HL-60 (cell line): ENCODE results near the gene IL11RA.

Experiments
- DNase-seq, 2 experiments: peaks; one replicate each; pipeline ENCODE4 v3.0.0-alpha.2; 2010 to 2020; ENCODE audit warnings: low read depth in 1 of 2, low spot score in 1 of 2
- H3K27ac ChIP-seq: fragments of 250-450 bp; sonication (Bioruptor Pico); replicated peaks from 2 replicates; pipeline ENCODE4 v1.5.1; 2020; ENCODE audit warnings: mild to moderate bottlenecking, moderate library complexity
- H3K27me3 ChIP-seq: fragments of 250-450 bp; sonication (Bioruptor Pico); 2 replicates; pipeline ENCODE4 v1.5.1; 2021; ENCODE audit warnings: mild to moderate bottlenecking, moderate library complexity; ENCODE audit not compliant: insufficient read depth, poor library complexity, severe bottlenecking
- H3K4me3 ChIP-seq: replicated peaks from 2 replicates; pipeline ENCODE4 v1.5.1; 2011; ENCODE audit warnings: mild to moderate bottlenecking, control low read depth, low read length; ENCODE audit not compliant: insufficient read depth
- GABPA ChIP-seq: IDR thresholded peaks from 2 replicates; pipeline ENCODE4 v1.6.1; 2012; ENCODE audit warnings: low read depth
- POLR2AphosphoS5 ChIP-seq: IDR thresholded peaks from 2 replicates; pipeline ENCODE4 v1.6.1; 2012; ENCODE audit warnings: low read depth
- SPI1 ChIP-seq: IDR thresholded peaks from 2 replicates; pipeline ENCODE4 v1.6.1; 2012; ENCODE audit warnings: low read depth, mild to moderate bottlenecking, borderline replicate concordance
- TF ChIP-seq, protein P1 (sequence below): IDR thresholded peaks from 2 replicates; pipeline ENCODE4 v1.6.1; 2012; ENCODE audit warnings: low read depth; ENCODE audit not compliant: insufficient replicate concordance
- TF ChIP-seq, protein P2 (sequence below): IDR thresholded peaks from one replicate; pipeline ENCODE4 v1.5.1; 2011; ENCODE audit warnings: low read length, control low read depth, inconsistent platforms; ENCODE audit not compliant: insufficient read depth

The IL11RA gene

GRCh38 chr9:34688329-34689115, 36.5 kb downstream of the IL11RA start:
- Histone ChIP-seq H3K27me3 (no peaks in the 10 kb centered on the region), H3K27ac (no peak overlapping the region)
- TF ChIP-seq, protein P1, sequence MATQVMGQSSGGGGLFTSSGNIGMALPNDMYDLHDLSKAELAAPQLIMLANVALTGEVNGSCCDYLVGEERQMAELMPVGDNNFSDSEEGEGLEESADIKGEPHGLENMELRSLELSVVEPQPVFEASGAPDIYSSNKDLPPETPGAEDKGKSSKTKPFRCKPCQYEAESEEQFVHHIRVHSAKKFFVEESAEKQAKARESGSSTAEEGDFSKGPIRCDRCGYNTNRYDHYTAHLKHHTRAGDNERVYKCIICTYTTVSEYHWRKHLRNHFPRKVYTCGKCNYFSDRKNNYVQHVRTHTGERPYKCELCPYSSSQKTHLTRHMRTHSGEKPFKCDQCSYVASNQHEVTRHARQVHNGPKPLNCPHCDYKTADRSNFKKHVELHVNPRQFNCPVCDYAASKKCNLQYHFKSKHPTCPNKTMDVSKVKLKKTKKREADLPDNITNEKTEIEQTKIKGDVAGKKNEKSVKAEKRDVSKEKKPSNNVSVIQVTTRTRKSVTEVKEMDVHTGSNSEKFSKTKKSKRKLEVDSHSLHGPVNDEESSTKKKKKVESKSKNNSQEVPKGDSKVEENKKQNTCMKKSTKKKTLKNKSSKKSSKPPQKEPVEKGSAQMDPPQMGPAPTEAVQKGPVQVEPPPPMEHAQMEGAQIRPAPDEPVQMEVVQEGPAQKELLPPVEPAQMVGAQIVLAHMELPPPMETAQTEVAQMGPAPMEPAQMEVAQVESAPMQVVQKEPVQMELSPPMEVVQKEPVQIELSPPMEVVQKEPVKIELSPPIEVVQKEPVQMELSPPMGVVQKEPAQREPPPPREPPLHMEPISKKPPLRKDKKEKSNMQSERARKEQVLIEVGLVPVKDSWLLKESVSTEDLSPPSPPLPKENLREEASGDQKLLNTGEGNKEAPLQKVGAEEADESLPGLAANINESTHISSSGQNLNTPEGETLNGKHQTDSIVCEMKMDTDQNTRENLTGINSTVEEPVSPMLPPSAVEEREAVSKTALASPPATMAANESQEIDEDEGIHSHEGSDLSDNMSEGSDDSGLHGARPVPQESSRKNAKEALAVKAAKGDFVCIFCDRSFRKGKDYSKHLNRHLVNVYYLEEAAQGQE = no peak
- TF ChIP-seq GABPA (no peak), SPI1 (no peak), POLR2AphosphoS5 (no peak)
- TF ChIP-seq, protein P2, sequence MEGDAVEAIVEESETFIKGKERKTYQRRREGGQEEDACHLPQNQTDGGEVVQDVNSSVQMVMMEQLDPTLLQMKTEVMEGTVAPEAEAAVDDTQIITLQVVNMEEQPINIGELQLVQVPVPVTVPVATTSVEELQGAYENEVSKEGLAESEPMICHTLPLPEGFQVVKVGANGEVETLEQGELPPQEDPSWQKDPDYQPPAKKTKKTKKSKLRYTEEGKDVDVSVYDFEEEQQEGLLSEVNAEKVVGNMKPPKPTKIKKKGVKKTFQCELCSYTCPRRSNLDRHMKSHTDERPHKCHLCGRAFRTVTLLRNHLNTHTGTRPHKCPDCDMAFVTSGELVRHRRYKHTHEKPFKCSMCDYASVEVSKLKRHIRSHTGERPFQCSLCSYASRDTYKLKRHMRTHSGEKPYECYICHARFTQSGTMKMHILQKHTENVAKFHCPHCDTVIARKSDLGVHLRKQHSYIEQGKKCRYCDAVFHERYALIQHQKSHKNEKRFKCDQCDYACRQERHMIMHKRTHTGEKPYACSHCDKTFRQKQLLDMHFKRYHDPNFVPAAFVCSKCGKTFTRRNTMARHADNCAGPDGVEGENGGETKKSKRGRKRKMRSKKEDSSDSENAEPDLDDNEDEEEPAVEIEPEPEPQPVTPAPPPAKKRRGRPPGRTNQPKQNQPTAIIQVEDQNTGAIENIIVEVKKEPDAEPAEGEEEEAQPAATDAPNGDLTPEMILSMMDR = no peak

DNA sequence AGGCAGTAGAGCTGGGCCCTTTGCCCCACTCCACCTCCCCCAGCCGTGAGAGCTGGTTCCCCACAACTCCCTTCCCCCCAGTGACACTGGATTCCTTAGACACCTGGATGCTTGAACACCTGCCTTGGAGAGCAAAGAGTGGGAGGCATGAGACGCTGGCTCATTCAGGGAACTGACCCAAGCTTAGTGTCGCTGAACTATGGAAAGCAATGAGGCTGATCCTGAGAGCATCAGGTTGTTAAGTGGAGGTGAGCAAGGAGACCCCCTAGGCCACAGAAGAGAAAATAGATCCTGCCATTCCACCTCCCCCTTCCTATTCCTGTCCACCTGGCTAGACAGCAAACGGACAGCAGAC, 37.1 kb downstream of the IL11RA start:
- no peak for TF ChIP-seq SPI1
- TF ChIP-seq, protein P1 = no peak
- TF ChIP-seq POLR2AphosphoS5 = no peak
- TF ChIP-seq, protein P2 = no peak
- TF ChIP-seq GABPA = no peak
- Histone ChIP-seq H3K27me3 (no peaks in the 10 kb centered on the region), H3K27ac (no peak overlapping the region), H3K4me3 (no peak overlapping the region)
- no peak for DNase-seq

More at GRCh38 chr9:34688329-34689115, 36.5 kb downstream of the IL11RA start:
- H3K4me3 ChIP-seq = no peak overlapping the region
- no peak for DNase-seq

GRCh38 chr9:34689512-34689911, 37.5 kb downstream of the IL11RA start:
- Histone ChIP-seq H3K27ac (no peak overlapping the region), H3K27me3 (no peaks in the 10 kb centered on the region), H3K4me3 (no peak overlapping the region)
- DNase-seq = no peak
- TF ChIP-seq POLR2AphosphoS5 (no peak), SPI1 (no peak), GABPA (no peak)
- TF ChIP-seq, protein P1 = no peak
- TF ChIP-seq, protein P2 = no peak
